SK-N-SH (cell line): ENCODE data around the gene RSRC2. TPM values are rescaled to one million over a fixed set of nuclear protein-coding genes. Genes with fewer than 3 reads are reported as not detected.
"Not testable (repeated sequence)": the region's sequence is repeated elsewhere in the genome, so short reads cannot be mapped to it uniquely, and the experiment has no call there.

ENCODE experiments used
- CTCF ChIA-PET: fragments of 300-600, 350-600 bp; formaldehyde crosslinking; extraction: SDS; loops from one replicate; lab custom pipeline; 2021; lab: Yijun Ruan, JAX
- POLR2A ChIA-PET: fragments of 350-600 bp; sonication (Branson Sonifier 250); formaldehyde crosslinking; extraction: SDS; loops from one replicate; lab custom pipeline; 2020; ENCODE audit warnings: antibody characterized with exemption, inconsistent platforms; lab: Yijun Ruan, JAX
- DNase-seq: peaks from one replicate; pipeline ENCODE4 v3.0.0; 2012
- H2AFZ ChIP-seq: fragments of 200-600 bp; sonication (generic); 2 replicates; pipeline ENCODE4 v1.8.1; 2016; ENCODE audit warnings: antibody characterized with exemption, mild to moderate bottlenecking, low read depth
- H3F3A ChIP-seq: fragments of 200-600 bp; sonication (generic); replicated peaks from 2 replicates; pipeline ENCODE3; 2016; ENCODE audit warnings: antibody characterized with exemption, mild to moderate bottlenecking; ENCODE audit not compliant: insufficient read depth
- H3K27ac ChIP-seq, 2 experiments: fragments of 200-500 bp in 1 of 2; fragments of 200-600 bp in 1 of 2; sonication (Bioruptor generic) in 1 of 2; sonication (generic), shearing (Covaris generic) in 1 of 2; 2 replicates each; pipeline versions ENCODE4 v1.5.1 to v1.6.1; 2014 to 2016; ENCODE audit warnings: low read depth in 2 of 2, inconsistent platforms in 1 of 2, low read length in 1 of 2, mild to moderate bottlenecking in 1 of 2, mixed read lengths in 1 of 2
- H3K27me3 ChIP-seq: fragments of 200-600 bp; sonication (generic), shearing (Covaris generic); 2 replicates; pipeline ENCODE4 v1.6.1; 2016; ENCODE audit warnings: mixed run types; ENCODE audit not compliant: insufficient read depth
- H3K36me3 ChIP-seq, 2 experiments: fragments of 200-500 bp in 1 of 2; fragments of 200-600 bp in 1 of 2; sonication (Bioruptor generic) in 1 of 2; sonication (generic) in 1 of 2; replicated peaks in 1 of 2; 2 replicates each; pipeline versions ENCODE3 to v1.5.1; 2014 to 2016; ENCODE audit warnings: low read length in 1 of 2, mild to moderate bottlenecking in 1 of 2; ENCODE audit not compliant: insufficient read depth in 2 of 2, control insufficient read depth in 1 of 2
- H3K4me1 ChIP-seq, 2 experiments: fragments of 200-500 bp in 1 of 2; fragments of 200-600 bp in 1 of 2; sonication (Bioruptor generic) in 1 of 2; sonication (generic), shearing (Covaris generic) in 1 of 2; 2 replicates each; pipeline versions ENCODE4 v1.5.1 to v1.6.1; 2014 to 2016; ENCODE audit warnings: low read depth in 1 of 2, low read length in 1 of 2, mixed run types in 1 of 2; ENCODE audit not compliant: insufficient read depth in 2 of 2, control insufficient read depth in 1 of 2
- H3K4me2 ChIP-seq: fragments of 200-600 bp; sonication (generic), shearing (Covaris generic); 2 replicates; pipeline ENCODE4 v1.6.1; 2017; ENCODE audit warnings: mixed run types
- H3K4me3 ChIP-seq, 2 experiments: fragments of 200-500 bp in 1 of 2; fragments of 200-600 bp in 1 of 2; sonication (Bioruptor generic) in 1 of 2; sonication (generic), shearing (Covaris generic) in 1 of 2; 2 replicates each; pipeline versions ENCODE4 v1.5.1 to v1.8.1; 2014 to 2016; ENCODE audit warnings: low read depth in 2 of 2, inconsistent platforms in 1 of 2, low read length in 1 of 2, mild to moderate bottlenecking in 1 of 2, mixed read lengths in 1 of 2, moderate library complexity in 1 of 2
- H3K79me2 ChIP-seq: fragments of 200-600 bp; sonication (generic); 2 replicates; pipeline ENCODE4 v1.8.1; 2017; ENCODE audit warnings: mild to moderate bottlenecking; ENCODE audit not compliant: insufficient read depth
- H3K9ac ChIP-seq: fragments of 200-600 bp; sonication (generic); 2 replicates; pipeline ENCODE4 v1.6.1; 2017; ENCODE audit warnings: mixed run types
- H3K9me2 ChIP-seq: fragments of 200-600 bp; sonication (generic); 2 replicates; pipeline ENCODE4 v1.6.1; 2017; ENCODE audit warnings: mixed run types
- H3K9me3 ChIP-seq: fragments of 200-600 bp; sonication (generic); 2 replicates; pipeline ENCODE4 v1.6.1; 2017; ENCODE audit warnings: mixed run types, mild to moderate bottlenecking, moderate library complexity
- H4K20me1 ChIP-seq: fragments of 200-600 bp; sonication (generic); 2 replicates; pipeline ENCODE4 v1.6.1; 2017; ENCODE audit warnings: mild to moderate bottlenecking, mixed run types; ENCODE audit not compliant: insufficient read depth
- CHD2 ChIP-seq: fragments of 150-350 bp; IDR thresholded peaks from 2 replicates; pipeline ENCODE4 v1.6.1; 2018; ENCODE audit warnings: low read length; ENCODE audit not compliant: partially characterized antibody
- CTCF ChIP-seq: fragments of 200-600 bp; sonication (generic); IDR thresholded peaks from 2 replicates; pipeline ENCODE4 v1.6.1; 2017; ENCODE audit warnings: antibody characterized with exemption, mild to moderate bottlenecking, moderate library complexity
- FOSL2 ChIP-seq: IDR thresholded peaks from 2 replicates; pipeline ENCODE4 v1.4.0; 2012; ENCODE audit warnings: low read depth, mild to moderate bottlenecking, moderate library complexity, borderline replicate concordance
- JUND ChIP-seq: IDR thresholded peaks from 2 replicates; pipeline ENCODE4 v1.4.0; 2012
- MAX ChIP-seq: IDR thresholded peaks from 2 replicates; pipeline ENCODE4 v1.4.0; 2012; ENCODE audit warnings: low read depth
- MXI1 ChIP-seq: IDR thresholded peaks from 2 replicates; pipeline ENCODE4 v1.6.1; 2012; ENCODE audit warnings: mild to moderate bottlenecking, low read depth, low read length, improper control_type of control experiment
- NRF1 ChIP-seq: IDR thresholded peaks from 2 replicates; pipeline ENCODE4 v1.6.1; 2012; ENCODE audit warnings: low read depth, mild to moderate bottlenecking, low read length
- POLR2AphosphoS5 ChIP-seq: IDR thresholded peaks from 2 replicates; pipeline ENCODE4 v1.6.1; 2012; ENCODE audit warnings: low read depth, low read length
- RAD21 ChIP-seq: IDR thresholded peaks from 2 replicates; pipeline ENCODE4 v1.6.1; 2012; ENCODE audit warnings: mild to moderate bottlenecking, low read length
- RCOR1 ChIP-seq: fragments of 150-350 bp; IDR thresholded peaks from 2 replicates; pipeline ENCODE4 v1.6.1; 2017; ENCODE audit warnings: antibody characterized with exemption, low read length
- RFX5 ChIP-seq: IDR thresholded peaks from 2 replicates; pipeline ENCODE4 v1.6.1; 2012; ENCODE audit warnings: mild to moderate bottlenecking, improper control_type of control experiment, low read length
- SIN3A ChIP-seq: IDR thresholded peaks from 2 replicates; pipeline ENCODE4 v1.6.1; 2012; ENCODE audit warnings: low read depth, mild to moderate bottlenecking, low read length, moderate library complexity, borderline replicate concordance
- SMC3 ChIP-seq: IDR thresholded peaks from 2 replicates; pipeline ENCODE4 v1.6.1; 2012; ENCODE audit warnings: low read depth, low read length, improper control_type of control experiment
- TAF1 ChIP-seq: IDR thresholded peaks from 2 replicates; pipeline ENCODE4 v1.6.1; 2012; ENCODE audit warnings: low read depth, mild to moderate bottlenecking, low read length, moderate library complexity, borderline replicate concordance
- TCF12 ChIP-seq: IDR thresholded peaks from 2 replicates; pipeline ENCODE4 v1.4.0; 2012
- USF1 ChIP-seq: IDR thresholded peaks from 2 replicates; pipeline ENCODE4 v1.4.0; 2012; ENCODE audit warnings: low read depth, borderline replicate concordance
- USF2 ChIP-seq: fragments of 150-350 bp; IDR thresholded peaks from 2 replicates; pipeline ENCODE4 v1.6.1; 2017; ENCODE audit warnings: antibody characterized with exemption, low read length, low read depth, borderline replicate concordance
- YY1 ChIP-seq: IDR thresholded peaks from 2 replicates; pipeline ENCODE4 v1.4.0; 2012; ENCODE audit warnings: low read depth, mild to moderate bottlenecking
- ZBTB33 ChIP-seq: IDR thresholded peaks from 2 replicates; pipeline ENCODE4 v1.4.0; 2012; ENCODE audit warnings: low read depth, borderline replicate concordance
- WGBS: methylation state at CpG from one replicate; pipeline ENCODE4 v1.1.6; 2017; ENCODE audit warnings: low lambda C conversion rate; 5-methylcytosine and 5-hydroxymethylcytosine counted together
- polyA plus RNA-seq, 3 experiments: library from polyadenylated mRNA; depleted of rRNA; stranded (reverse); fragments of >200 nt; gene quantifications; 2 replicates each; pipeline ENCODE4 v1.2.3, GENCODE V29; 2012

RSRC2 gene
- polyA plus RNA-seq, 1 of the 3 experiments (the other 2 are of a cell fraction): 24.8 TPM

GRCh38 chr12:122571821-122572220 lies 45.1 kb upstream of the RSRC2 start (continued):
- TF ChIP-seq MAX (no peak), ZBTB33 (no peak), RFX5 (no peak), USF1 (no peak), TAF1 (no peak), TCF12 (no peak), USF2 (no peak), JUND (no peak), POLR2AphosphoS5 (no peak)
- TF ChIP-seq, all 33 proteins: peak for 0

- H3K27me3 ChIP-seq, H3K79me2 ChIP-seq, H3K4me2 ChIP-seq, H3K4me3 ChIP-seq, H3K4me1 ChIP-seq, H3K9me3 ChIP-seq, H3K27ac ChIP-seq, DNase-seq, H2AFZ ChIP-seq, CTCF ChIA-PET, H4K20me1 ChIP-seq, H3K9me2 ChIP-seq, POLR2A ChIA-PET, H3K9ac ChIP-seq: not testable (repeated sequence)
- H3F3A ChIP-seq: peaks cover 17% of the 10 kb centered on the region
- 67% methylated on average over 3 of the region's 3 CpGs for WGBS
- H3K36me3 ChIP-seq: peaks cover 21 to 47% of the 10 kb centered on the region in 2 experiments
Measured at GRCh38 chr12:122570006-122570405, 43.3 kb upstream of the RSRC2 start.

GRCh38 chr12:122569288-122569687 lies 42.6 kb upstream of the RSRC2 start:
- H3K36me3 ChIP-seq: peaks cover 17 to 43% of the 10 kb centered on the region in 2 experiments
- no peak overlapping the region for H3K9ac ChIP-seq
- H3K9me2 ChIP-seq: 0 out of 2 replicates have a peak, but pooled peaks cover 3% of the 10 kb centered on the region
- ChIA-PET CTCF (interaction anchor here (0.7 to 0.8 kb wide), 2 partner anchors 12 to 113 kb away, joined by 3 read pairs; no protein-coding TSS in a partner anchor), POLR2A (no interaction called here)
- no peak overlapping the region for H2AFZ ChIP-seq
- no peaks in the 10 kb centered on the region for H4K20me1 ChIP-seq
- WGBS: 99% methylated on average over 5 of the region's 5 CpGs
- H3K27ac ChIP-seq: no peak overlapping the region
- H3K4me2 ChIP-seq: no peak overlapping the region
- no peaks in the 10 kb centered on the region for H3K4me1 ChIP-seq
- H3K4me3 ChIP-seq: no peak overlapping the region
- peaks cover 17% of the 10 kb centered on the region for H3F3A ChIP-seq
- H3K79me2 ChIP-seq: no peaks in the 10 kb centered on the region
- no peak for DNase-seq
- no peak for TF ChIP-seq RFX5
- TF ChIP-seq SMC3: no peak
- no peak for TF ChIP-seq SIN3A
- no peak for TF ChIP-seq NRF1
- TF ChIP-seq TAF1: no peak
- TF ChIP-seq CTCF: no peak
- TF ChIP-seq CHD2: no peak
- no peak for TF ChIP-seq ZBTB33
- no peak for TF ChIP-seq POLR2AphosphoS5
- TF ChIP-seq RCOR1: no peak
- TF ChIP-seq MXI1: no peak
- TF ChIP-seq RAD21: no peak
- TF ChIP-seq FOSL2: no peak
- no peak for TF ChIP-seq YY1
- no peaks in the 10 kb centered on the region for H3K27me3 ChIP-seq
- no peaks in the 10 kb centered on the region for H3K9me3 ChIP-seq
